DMS114 treated with DMSO at 0.1 percent for 48 hours (cell line): ENCODE measurements around the gene C11orf58.
A peak's percentile ranks its signal among the peaks of the same experiment; 100 is the strongest.

Experiments used
- DNase-seq: peaks from one replicate; lab custom pipeline; 2025; ENCODE audit not compliant: unreplicated experiment; lab: John Stamatoyannopoulos, UW

Gene C11orf58

DNA sequence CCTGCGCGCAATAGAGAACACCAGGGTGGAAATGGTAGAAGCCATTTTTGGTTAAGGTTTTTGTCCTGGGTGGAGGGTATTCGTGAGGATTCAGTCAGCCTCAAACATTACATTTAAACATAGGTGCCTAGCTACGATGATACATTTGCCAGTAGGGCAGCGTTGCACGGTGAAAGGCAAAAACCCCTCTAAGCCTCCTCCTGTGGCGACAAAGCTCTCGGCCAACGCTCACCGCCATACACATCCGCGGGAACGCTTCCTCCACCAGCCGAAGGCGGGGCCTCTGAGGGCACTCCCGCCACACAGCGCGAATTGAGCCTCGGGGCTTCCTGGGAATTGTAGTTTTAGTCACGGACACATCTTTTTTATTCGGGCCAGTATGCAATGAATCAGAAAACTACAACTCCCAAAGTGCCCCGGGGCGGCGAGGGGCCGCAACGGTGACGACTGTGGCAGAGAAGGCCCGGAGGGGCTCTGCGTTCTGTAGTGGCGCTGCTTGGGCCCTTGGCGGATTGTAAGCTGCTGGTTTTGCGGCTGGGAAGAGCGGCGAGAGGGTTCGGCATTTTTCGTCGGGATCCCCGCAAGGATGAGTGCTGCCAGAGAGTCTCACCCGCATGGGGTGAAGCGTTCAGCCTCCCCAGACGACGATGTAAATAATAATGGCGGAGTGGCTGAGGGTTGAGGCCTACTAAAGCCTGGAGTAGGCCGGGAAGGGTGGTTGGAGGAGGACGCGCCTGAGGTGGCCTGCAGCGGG, at the start of gene C11orf58:
Gene C11orf58, plus strand, starts transcription at position 455 of the 754 bp plus-strand sequence. Its CDS starts 132 bp downstream, at position 587.
- DNase-seq = peak; percentile 87

DNA sequence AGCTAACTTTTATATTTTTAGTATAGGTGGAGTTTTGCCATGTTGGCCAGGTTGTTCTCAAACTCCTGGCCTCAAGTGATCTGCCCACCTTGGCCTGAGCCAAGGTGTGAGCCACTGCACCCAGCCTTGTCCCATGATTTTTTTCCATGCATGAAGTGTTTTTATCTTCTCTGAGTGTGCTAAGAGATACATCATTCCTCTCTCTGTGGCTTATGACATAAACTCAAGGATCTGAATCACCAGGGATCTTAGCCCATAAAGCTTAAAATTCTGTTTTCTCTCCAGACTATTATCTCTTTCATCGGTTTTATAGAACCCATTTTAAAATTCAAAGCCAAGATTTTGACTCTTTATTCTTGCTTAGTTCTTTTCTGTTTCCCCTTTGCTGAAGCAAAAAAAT, 48.4 kb upstream of the C11orf58 start:
- DNase-seq = no peak

GRCh38 chr11:16703795-16704194, 34.7 kb upstream of the C11orf58 start:
- DNase-seq = no peak

DNA sequence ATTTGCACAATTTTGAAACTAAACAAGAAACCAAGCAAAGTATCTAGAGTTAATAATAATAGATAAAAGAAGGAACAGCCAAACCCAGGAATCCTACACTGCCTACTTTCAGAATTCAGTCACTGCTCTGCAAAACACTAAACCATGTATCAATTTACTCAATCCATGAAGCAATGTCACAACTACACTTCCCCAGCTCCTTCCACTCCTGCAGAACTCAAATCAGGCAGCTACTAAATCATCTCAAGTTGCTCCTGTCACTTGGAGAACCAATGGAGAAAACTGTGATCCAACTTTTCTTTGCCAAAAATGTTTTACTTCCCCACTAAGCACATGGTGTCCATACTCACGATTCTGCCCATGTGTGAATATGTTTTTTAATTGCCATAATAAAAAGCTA, 24.9 kb upstream of the C11orf58 start:
- no peak for DNase-seq

GRCh38 chr11:16722581-16723344, 15.7 kb upstream of the C11orf58 start:
- no peak for DNase-seq

- DNase-seq = no peak
These were observed 10.6 kb upstream of the C11orf58 start for GRCh38 chr11:16727806-16728205.

DNA sequence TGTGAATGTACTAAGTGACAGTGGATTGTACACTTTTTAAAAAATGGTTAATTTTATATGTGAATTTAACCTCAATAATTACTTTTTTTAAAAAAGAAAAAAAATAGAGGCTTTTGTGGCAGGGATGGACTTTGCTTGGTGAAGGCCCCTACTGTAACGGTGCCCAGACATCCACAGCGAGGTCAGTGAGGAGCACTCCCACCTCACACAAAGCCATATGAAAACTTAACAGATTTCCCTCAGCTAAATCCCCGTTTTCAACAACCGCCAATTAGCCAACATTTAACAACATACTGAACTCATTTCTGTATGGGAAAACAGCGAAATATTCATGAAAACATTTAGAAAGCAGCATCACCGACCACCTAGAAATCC, 642 bp upstream of the C11orf58 start:
- peak; percentile 44 for DNase-seq

GRCh38 chr11:16738947-16739815, 734 bp downstream of the C11orf58 start:
- no peak for DNase-seq

DNA sequence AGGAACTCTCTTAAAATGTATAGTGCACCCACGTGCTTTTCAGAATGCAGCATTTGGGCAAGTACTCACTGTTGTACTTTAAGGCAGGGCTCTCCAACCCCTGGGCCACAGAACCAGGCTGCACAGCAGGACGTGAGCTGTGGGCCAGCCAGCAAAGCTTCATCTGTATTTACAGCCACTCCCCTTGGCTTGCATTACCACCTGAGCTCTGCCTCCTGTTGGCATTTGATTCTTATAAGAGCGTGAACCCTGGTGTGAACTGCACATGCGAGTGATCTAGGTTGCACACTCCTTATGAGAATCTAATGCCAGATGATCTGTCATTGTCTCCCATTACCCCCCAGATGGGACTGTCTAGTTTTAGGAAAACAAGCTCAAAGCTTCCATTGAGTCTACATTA, 3.0 kb downstream of the C11orf58 start:
- no peak for DNase-seq

GRCh38 chr11:16743478-16743877, 5.0 kb downstream of the C11orf58 start:
- no peak for DNase-seq

DNA sequence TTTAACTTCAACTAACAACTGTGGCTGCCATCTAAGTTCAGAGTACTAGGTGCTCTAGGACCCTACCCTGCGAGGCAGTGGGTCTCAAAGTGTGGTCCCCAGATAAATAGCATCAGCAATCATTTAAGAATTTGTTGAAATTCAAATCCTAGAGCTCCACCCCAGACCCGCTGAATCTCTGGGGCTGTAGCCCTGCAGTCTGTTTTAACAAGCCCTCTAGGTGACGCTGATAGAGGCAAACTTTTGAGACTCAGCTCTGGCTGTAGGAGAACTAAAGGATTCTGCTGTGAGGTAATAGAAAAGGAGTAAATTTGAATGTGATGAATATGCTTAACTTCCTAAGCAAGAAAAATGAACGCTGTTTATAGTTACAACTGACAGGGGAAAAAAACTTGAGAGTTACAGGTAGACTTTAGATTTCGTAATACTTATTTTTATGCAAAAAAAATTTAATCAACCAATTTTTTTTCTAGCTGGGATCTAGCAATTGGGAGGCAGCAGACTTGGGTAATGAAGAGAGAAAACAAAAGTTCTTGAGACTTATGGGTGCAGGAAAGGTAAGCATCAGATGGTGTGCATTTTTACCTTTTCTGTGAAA, 5.8 kb downstream of the C11orf58 start:
- no peak for DNase-seq

DNA sequence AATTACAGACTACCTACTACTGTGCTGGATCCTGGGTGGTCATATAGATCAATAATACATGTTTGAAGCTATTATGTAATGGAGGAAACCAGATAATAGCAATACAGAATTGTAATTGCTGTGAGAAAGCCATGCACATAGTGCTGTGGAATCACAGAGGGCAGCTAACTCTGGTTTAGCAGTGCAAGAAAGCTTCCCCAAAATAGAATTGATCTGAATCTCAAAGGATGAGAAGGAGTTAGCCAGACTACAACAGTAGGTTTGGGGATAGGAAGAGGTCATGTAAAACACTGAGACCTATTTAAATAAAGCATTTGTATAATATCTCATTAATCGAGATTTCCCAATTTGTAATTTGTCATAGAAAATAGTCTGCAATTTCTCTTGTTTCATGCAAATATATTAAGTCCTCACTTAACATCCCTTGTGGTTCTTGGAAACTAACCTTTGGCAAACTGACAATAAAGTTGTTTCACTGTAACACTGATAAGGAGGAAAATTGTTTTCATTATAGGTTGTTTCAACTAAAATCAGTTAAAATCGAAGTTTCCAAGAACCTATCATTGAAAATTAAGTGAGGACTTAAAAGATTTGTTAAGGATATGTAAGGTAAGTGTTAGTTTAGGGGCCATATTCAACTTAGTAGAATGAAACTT, 7.6 kb downstream of the C11orf58 start:
- DNase-seq = no peak

DNA sequence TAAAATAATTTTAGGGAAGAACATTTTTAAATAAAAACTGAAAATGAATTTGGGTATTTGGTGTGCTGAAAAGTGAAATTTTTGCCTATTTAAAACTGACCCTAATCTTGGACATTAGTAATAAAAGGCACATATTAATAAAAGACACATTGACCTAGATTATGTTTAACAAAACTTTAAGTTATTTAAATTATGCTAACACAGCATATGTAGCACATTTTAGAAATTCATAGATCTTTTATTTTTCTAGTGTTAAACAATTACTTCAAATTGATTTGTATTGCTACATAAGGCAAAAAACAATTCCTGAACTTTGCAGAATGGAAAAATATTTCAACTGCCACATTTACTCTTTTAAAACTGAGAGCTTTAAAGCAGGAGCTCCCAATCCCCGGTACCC, 10.6 kb downstream of the C11orf58 start:
- no peak for DNase-seq

- no peak for DNase-seq
These were observed 11.2 kb downstream of the C11orf58 start for GRCh38 chr11:16749666-16750065.

DNA sequence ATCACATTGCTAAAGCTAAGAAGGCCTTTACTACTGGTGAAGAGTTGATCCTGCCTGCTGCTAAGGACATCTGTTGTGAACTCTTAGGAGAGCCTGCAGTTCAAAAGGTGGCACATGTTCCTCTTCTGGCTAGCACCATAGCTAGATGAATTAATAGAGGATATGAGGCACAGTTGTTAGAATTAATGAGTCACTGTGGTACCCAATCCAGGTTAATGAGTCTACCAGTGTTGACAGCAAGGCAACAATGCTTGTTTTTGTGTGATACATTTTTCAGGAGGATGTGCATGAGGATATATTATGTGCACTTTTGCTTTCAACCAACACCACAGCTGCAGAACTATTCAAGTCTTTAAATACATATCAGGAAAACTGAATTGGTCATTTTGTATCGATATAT, 12.0 kb downstream of the C11orf58 start:
- DNase-seq = no peak

DNA sequence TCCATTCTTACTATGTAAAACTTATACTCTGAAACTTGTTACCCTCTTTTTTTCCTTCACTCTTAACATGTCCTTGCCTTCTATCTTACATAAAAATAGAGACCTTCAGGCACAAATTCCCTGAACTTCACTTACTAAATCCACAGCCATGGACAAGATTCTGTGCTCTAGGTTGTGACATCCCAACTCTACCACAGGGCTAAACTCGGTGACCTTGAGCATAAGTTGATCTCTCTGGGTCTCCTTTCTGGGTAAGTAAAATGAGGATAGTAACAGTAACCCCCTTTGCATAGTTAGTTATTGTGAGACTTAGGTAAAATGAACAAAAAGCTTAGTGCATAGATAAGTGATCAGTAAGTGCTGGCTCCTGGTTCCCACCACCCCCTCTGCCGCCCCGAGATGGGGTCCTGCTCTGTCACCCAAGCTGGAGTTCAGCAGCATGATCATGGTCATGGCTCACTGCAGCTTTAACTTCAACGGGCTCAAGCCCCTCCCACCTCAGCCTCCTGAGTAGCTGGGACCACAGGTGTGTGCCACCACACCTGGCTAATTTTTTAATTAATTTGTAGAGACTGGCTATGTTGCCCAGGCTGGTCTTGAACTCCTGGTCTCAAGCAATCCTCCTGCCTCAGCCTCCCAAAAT, 20.1 kb downstream of the C11orf58 start:
- no peak for DNase-seq

GRCh38 chr11:16759857-16760508, 21.5 kb downstream of the C11orf58 start:
- DNase-seq = no peak

DNA sequence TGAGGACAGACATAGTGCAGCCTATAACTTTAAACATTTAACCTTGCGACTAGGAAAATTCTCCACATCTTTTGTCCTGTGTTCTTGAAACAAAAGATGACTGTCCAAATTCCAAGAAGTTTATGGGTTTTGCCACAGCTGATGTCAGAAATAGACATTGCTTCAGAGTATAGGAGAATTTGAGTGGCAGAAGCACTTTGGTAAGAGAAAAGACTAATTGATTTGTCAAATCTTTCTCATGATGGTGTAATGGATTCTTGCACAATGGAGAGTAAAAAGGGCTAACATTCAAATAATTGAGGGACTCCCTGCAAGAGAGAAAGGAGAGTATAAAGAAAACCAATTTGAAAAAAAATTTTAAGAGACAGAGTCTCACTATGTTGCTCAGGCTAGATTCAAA, 25.3 kb downstream of the C11orf58 start:
- no peak for DNase-seq

DNA sequence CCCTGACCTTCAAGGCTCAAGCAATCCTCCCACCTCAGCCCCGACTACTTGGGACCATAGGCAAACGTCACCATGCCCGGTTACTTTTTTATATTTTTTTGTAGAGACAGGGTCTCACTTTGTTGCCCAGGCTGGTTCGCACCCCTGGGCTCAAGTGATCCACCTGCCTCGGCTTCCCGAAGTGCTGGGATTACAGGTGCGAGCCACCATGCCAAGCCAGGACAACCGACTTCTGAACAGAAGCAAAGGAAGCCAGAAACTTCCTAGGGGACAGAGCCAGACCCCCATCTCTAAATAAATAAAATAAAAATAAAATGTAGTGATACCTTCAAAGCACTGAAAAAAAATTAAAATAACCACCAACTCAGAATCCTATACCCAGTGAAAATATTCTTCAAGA, 26.4 kb downstream of the C11orf58 start:
- no peak for DNase-seq

GRCh38 chr11:16767137-16767536, 28.7 kb downstream of the C11orf58 start:
- DNase-seq = no peak
